PFSK-1 (cell line): Measurements from ENCODE around the gene TMEM161B.

Source experiments
- FOXP2 ChIP-seq: optimal IDR thresholded peaks from 2 replicates; pipeline ENCODE3; 2011; ENCODE audit warnings: borderline replicate concordance, control low read depth, inconsistent platforms; ENCODE audit not compliant: insufficient read depth; ENCODE audit errors: extremely low read length, extremely low read depth
- POLR2AphosphoS5 ChIP-seq: IDR thresholded peaks from 2 replicates; pipeline ENCODE4 v1.6.1; 2012; ENCODE audit warnings: low read depth, mild to moderate bottlenecking, control low read depth, low read length, moderate library complexity
- REST ChIP-seq, 2 experiments: IDR thresholded peaks; 2 replicates each; pipeline versions ENCODE4 v1.6.1 to v1.8.0; 2011 to 2012; ENCODE audit warnings: low read depth in 2 of 2, low read length in 2 of 2, control low read depth in 1 of 2, inconsistent platforms in 1 of 2, mild to moderate bottlenecking in 1 of 2, moderate library complexity in 1 of 2; ENCODE audit not compliant: insufficient read depth in 1 of 2
- TAF1 ChIP-seq: IDR thresholded peaks from 2 replicates; pipeline ENCODE4 v1.6.1; 2012; ENCODE audit warnings: low read length, control low read depth, borderline replicate concordance; ENCODE audit not compliant: insufficient read depth

GRCh38 chr5:88235828-88236227 lies 32.8 kb downstream of the TMEM161B start:
- no peak for TF ChIP-seq TAF1
- TF ChIP-seq REST (IDR thresholded peaks at IDR 0.05; ENCODE audit: insufficient read depth in 1 of 2, low read depth in 2 of 2, low read length in 2 of 2) = no peak
- TF ChIP-seq POLR2AphosphoS5 = no peak
- TF ChIP-seq FOXP2 = no peak
